Vagina (tissue), 2 donors: ENCODE results near the gene SERINC5.

Experiments
- POLR2AphosphoS5 ChIP-seq, 2 donors: sonication (generic); formaldehyde crosslinking; IDR thresholded peaks; one replicate each; pipeline ENCODE4 v1.9.0; 2017; ENCODE audit warnings: antibody characterized with exemption in 2 of 2, mild to moderate bottlenecking in 2 of 2, low read depth in 1 of 2; ENCODE audit not compliant: insufficient read depth in 1 of 2
- TF ChIP-seq, protein P1 (sequence below), 3 experiments: fragments of 450-650 bp in 2 of 3; fragments of 200-600 bp in 1 of 3; sonication (generic) in 1 of 3; IDR thresholded peaks; one replicate each; pipeline ENCODE4 v1.5.1; 2017 to 2019; ENCODE audit warnings: antibody characterized with exemption in 3 of 3, mild to moderate bottlenecking in 2 of 3, moderate library complexity in 2 of 3

DNA sequence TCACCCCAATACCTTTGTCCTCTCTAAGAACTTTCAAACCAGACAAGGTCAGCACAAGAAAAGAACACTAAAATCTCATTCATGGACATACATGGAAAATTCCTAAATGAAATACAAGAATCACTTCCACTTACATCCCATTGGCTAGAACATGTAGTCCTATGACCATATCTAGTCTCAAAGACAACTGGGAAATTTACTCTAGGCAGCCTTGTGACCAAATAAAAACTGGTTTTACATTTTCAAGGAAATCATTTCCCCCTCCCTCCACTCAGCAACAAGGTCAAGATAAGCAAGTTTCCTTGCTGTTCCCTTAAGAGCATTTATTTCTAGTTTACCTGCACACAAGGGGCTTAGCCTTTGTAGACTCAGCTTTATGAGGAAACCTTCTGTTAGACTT, 20.3 kb upstream of the SERINC5 start:
- no peak for TF ChIP-seq POLR2AphosphoS5 (IDR thresholded peaks at IDR 0.05; ENCODE audit: insufficient read depth in 1 of 2, low read depth in 1 of 2)
- TF ChIP-seq, protein P1, sequence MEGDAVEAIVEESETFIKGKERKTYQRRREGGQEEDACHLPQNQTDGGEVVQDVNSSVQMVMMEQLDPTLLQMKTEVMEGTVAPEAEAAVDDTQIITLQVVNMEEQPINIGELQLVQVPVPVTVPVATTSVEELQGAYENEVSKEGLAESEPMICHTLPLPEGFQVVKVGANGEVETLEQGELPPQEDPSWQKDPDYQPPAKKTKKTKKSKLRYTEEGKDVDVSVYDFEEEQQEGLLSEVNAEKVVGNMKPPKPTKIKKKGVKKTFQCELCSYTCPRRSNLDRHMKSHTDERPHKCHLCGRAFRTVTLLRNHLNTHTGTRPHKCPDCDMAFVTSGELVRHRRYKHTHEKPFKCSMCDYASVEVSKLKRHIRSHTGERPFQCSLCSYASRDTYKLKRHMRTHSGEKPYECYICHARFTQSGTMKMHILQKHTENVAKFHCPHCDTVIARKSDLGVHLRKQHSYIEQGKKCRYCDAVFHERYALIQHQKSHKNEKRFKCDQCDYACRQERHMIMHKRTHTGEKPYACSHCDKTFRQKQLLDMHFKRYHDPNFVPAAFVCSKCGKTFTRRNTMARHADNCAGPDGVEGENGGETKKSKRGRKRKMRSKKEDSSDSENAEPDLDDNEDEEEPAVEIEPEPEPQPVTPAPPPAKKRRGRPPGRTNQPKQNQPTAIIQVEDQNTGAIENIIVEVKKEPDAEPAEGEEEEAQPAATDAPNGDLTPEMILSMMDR (IDR thresholded peaks at IDR 0.05) = no peak
